ENCODE measurements around the gene MRPL12. TPM values are rescaled to one million over a fixed set of nuclear protein-coding genes. Genes with fewer than 3 reads are reported as not detected.
A peak's percentile ranks its signal among the peaks of the same experiment; 100 is the strongest.

The MRPL12 gene
- total and polyA plus RNA-seq, 2 of the 13 experiments (the other 11 are each of a cell fraction or from before 2014, with no cell fraction given): 39.1 to 94.1 TPM

DNA sequence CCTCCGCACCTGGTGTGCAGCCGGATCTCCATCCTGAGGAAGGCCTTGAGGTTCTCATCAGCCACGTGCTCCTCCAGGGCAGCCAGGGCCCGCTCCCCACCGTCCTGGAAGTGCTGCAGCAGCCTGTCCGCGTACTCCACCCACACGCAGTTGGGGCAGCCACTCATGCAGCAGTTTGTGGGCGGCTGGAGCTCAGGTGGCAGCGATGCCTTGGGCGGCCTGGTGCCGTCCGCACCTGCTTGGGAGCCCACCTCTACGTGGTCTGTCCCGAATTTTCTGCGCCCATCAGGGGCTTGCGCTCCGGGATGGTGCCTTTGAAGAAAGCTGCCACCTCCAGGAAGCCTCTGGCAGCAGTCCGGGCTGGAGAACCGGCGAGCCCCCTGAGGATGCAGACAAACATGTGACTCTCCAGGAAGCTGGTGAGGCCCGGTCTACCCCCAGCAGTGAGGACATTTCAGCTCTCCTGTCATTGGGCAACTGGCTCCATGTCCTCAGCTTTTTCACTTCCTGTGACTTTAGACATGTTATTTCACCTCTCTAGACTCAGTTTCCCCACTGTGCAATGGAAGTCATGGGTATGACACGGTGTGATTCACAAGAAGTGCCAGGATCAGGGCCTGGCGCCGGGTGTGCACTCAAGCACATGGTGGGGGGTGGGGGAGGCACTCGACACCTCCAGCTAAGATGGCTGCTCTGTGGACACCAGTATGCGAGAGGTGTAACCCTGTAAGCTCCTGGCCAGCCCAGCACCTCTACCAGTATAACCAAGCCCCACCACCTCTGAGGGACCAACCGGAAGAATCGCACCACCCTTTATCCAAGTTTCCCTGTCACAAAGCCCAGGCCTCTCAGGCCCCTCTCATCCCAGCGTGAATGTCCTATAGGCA is 37.7 kb upstream of the MRPL12 start (continued):
- TF ChIP-seq KMT2B (CRISPR knock-in tag; IDR thresholded peaks at IDR 0.05) (no peak), POLR2A (IDR thresholded peaks at IDR 0.05; ENCODE audit: insufficient read depth in 1 of 2, low read depth in 2 of 2, low read length in 2 of 2) (no peak; a peak in 1 of 4 replicates), RBFOX2 (IDR thresholded peaks at IDR 0.05; ENCODE audit: low read depth, low read length) (peak; percentile 73), ZFP37 (CRISPR knock-in tag; IDR thresholded peaks at IDR 0.05; ENCODE audit: borderline replicate concordance) (no peak), HNF1B (CRISPR knock-in tag; IDR thresholded peaks at IDR 0.05) (0 out of 2 replicates have a peak, but pooled peaks have one; percentile 21), YY1 (IDR thresholded peaks at IDR 0.05; ENCODE audit: insufficient read depth, insufficient replicate concordance, low read depth, low read length) (peak; percentile 89), ZKSCAN8 (CRISPR knock-in tag; IDR thresholded peaks at IDR 0.05; ENCODE audit: borderline replicate concordance) (no peak), HINFP (CRISPR knock-in tag; IDR thresholded peaks at IDR 0.05; ENCODE audit: low read depth) (no peak), ZNF776 (CRISPR knock-in tag; IDR thresholded peaks at IDR 0.05) (no peak), KLF9 (CRISPR knock-in tag; IDR thresholded peaks at IDR 0.05; ENCODE audit: low read depth) (no peak), SMARCC2 (IDR thresholded peaks at IDR 0.05) (no peak), LRRFIP1 (CRISPR knock-in tag; conservative IDR thresholded peaks at IDR 0.05) (no peak), ZKSCAN1 (IDR thresholded peaks at IDR 0.05; ENCODE audit: low read length) (no peak), REPIN1 (CRISPR knock-in tag; IDR thresholded peaks at IDR 0.05; ENCODE audit: borderline replicate concordance, low read depth) (peak; percentile 60; the same call in 1 of the 2 replicates), NCOA1 (CRISPR knock-in tag; IDR thresholded peaks at IDR 0.05) (no peak), CREBL2 (CRISPR knock-in tag; IDR thresholded peaks at IDR 0.05; ENCODE audit: borderline replicate concordance) (no peak; the same call in 1 of the 2 replicates)
- TF ChIP-seq, protein P1, sequence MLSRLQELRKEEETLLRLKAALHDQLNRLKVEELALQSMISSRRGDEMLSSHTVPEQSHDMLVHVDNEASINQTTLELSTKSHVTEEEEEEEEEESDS (CRISPR knock-in tag; IDR thresholded peaks at IDR 0.05; ENCODE audit: borderline replicate concordance): peak; percentile 82

All from HepG2 (cell line).